GM18519 (cell line): Measurements from ENCODE around the gene TEX26.

Experiments used
- ATAC-seq: cut with Tn5 transposase; IDR thresholded peaks from one replicate; pipeline ENCODE4 v1.9.1; 2021; ENCODE audit warnings: mild to moderate bottlenecking, moderate library complexity; ENCODE audit not compliant: unreplicated experiment, low FRiP score

The TEX26 gene

DNA sequence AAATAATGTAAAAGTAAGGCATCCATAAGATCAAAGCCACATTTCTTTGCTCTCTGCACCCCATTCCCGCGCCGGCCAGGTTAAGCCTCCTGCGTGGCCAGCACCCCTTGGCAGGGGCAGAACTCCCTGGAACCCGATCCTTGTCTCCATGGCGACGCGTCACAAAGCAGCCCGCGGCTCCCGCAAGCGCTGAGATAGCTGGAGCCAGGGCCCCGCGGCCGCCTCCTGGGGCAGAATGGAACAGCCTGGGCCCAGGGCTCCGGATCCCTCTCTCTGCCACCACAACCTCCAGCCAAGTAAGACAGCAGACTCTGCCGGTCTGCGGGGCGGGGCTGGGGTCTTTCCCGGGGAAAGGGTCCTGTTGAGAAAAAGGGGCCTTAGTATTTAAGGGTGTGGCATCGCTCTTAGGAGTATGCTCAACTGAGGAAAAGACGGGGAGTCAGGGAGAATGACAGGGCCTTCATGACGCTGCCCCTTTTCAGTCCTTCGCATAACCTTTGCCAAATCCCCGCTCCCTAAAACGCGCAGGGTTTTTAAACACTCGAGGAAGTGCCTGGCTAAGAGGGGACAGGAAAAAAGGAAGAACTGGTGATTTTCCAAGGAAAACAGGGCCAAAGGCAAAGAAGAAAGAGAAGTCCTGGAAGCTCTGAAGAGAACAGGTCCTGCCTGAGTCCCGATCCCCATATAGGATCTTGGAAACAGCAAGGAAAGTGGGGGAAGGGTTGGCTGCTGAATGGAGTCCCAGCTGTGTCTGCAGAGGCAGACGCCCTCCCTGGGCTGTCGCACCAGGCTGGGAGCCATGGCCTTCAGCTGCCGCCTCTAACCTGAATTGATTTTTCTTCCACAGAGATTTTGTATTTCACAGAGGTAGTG, at the start of gene TEX26:
TEX26 (plus strand) TSS at position 176 of the 873 bp plus-strand sequence; CDS start at position 236, 60 bp downstream.
- ATAC-seq, result no peak

DNA sequence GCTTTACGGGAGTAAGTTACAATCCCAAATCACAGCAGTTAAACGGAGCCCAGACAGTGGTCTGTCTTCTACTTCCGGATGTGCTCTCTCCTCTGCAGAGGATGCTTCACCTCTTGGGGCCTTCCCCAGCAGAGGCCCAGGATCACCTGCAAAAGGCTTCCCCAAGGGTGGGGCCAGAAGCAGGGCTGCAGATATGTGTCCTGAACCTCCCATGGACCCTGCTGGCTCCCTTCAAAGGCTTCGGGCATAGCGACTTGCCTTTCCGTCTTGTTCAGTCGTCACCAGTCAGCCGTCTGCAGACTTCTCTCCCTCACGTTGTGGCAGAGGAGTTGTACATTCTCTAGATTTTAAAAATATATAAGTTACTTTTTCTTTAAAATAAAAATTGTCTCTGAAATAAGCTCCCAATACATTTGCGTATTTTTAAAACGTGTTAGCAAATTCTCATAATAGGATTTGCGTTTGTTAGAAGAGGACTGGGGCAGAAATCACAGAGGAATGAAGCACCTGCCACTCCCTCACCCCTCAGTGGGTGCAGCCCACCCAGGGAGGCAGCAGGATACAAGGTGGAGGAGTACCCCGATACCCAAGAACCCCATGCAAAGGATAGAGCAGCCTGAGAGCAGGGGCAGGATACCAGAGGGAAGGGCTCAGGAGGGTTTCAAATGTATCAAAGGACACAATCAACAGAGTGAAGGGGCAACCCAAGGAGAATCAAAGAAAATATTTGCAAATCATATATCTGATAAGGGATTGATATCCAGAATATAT, 49.3 kb upstream of the TEX26 start:
- no peak for ATAC-seq

GRCh38 chr13:30884543-30884942, 47.9 kb upstream of the TEX26 start:
- no peak for ATAC-seq

DNA sequence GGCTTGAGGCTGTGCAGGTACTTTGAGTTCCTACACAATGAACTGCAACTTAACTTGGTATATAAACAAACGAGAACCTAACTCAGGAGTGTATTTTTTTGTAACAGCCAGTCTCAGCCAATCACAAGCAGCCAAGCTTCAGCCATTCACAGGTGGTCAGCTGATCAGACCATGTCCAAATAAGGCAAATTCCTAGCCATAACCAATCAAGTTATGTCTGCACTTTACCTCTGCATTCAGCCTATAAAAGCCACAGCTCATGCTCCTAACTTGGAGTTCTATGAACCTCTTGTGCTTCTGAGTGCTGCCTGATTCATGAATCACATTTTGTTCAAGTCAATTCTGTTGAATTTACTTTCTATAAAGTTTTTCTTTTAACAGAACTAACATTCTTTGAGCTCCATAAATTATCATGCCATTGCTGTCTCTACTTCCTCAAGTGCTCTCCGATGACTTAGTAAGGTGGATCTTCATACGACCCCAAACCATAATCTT, 43.2 kb upstream of the TEX26 start:
- no peak for ATAC-seq

- ATAC-seq, result no peak
These were observed 39.5 kb upstream of the TEX26 start for GRCh38 chr13:30892966-30893365.

DNA sequence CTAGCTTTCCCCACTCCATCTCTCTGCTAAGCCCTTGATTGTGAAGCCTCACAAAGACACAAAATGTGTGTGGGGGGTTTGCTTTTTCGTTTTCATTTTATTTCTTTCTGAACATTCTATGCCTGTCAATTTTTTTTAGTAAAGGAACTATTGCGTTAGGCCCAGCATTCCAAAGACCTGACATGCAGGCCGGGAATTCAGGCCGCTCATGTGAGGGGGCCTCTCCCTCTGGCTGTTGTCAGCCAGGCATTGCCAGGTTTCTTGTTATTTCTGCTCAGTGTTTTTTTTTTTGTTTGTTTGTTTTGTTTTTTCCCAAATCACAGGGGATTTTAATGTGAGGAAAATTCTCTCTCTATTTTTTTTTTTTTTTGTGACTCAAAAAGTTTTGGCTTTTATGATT, 36.7 kb upstream of the TEX26 start:
- ATAC-seq, result no peak

GRCh38 chr13:30898070-30898469, 34.4 kb upstream of the TEX26 start:
- ATAC-seq, result no peak

DNA sequence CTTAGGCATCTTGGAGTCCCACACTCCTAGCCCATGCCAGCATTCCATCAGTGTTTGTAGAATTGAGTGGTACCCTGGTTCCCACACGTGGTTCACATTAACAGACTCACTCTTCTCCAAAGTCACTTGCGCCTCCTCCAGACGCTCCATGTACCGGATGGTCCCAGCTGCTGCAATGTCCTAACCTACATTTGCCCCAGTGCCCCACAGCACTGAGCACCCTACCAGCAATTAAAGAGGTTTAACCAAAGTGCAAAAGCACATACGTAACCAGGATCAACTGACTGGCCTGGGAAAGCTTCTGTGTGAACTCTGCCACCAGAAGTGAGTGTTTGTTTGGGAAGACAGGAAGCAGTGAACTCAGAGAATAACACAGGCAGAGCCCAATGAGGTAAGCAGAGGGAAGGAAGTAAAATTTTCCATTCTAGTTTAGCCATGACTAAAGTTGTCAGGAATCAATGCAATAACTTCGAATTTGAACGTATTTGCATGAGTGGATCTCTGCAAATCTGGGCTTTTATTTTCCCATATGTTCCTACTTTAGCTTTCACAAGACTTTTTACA, 33.7 kb upstream of the TEX26 start:
- ATAC-seq, result no peak

GRCh38 chr13:30900436-30900835, 32.0 kb upstream of the TEX26 start:
- ATAC-seq, result no peak

DNA sequence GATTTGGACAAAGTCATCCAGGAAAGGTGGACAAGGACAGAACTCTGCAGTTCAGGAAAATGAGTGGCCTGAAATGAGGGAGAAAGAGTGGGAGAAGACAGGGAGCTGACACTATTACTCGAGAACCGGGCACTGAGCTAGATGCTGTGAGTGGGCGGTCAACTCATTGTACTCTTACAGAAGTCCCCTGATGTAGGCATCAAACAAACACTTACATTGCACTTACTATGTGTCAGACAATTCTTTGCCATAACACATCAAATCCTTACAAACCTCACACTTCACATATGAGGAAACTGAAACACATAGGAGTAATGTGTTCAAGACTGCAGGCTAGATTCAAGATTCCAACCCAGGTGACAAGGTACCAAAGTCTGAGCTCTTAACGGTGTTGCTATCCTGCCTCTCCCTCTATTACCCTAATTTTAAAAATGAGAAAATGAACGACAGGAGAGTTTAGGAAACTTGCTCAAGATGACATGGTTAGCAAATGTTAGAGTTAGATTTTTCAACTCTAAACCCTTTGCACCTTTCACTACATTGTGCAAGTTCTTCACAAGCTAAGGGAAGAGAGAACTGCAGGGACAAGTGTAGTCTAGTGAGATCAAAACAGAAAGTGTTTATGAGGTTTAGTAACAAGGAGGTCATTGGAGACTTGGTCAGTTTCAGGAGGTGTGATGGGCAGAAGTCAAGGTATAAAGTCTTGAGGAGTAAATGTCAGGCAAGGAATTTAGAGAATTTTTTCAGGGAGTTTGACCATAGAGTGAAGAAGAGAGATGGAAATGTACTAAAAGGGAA, 31.3 kb upstream of the TEX26 start:
- no peak for ATAC-seq

- no peak for ATAC-seq
These were observed 28.4 kb upstream of the TEX26 start for GRCh38 chr13:30904043-30904442.

DNA sequence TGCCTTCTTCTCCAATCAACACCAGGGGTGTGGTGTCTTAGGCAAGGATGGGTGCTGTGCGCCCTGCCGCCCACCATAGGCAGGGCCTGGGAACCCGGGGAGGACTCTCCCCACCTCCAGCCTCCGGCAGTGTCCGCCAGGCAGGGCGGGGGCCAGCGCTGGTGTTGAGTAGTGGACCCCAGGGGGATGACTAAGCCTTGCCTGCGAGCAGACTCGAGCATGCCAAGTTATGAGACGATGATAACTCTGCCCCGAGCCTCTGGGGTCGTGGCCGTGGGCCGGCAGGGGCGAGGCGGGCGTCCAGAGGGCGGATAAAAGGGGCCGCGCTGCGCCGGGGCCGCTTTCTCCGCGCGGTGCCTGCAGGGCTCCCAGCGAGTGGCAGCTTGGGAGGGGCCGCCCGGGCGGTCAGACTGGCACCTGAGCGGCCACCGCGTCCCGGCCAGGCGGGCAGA, 26.5 kb upstream of the TEX26 start, which contains the start of gene MEDAG:
MEDAG (plus strand) TSS at position 340 of the 452 bp plus-strand sequence. CDS start 245 bp downstream, outside the sequence.
- ATAC-seq, result no peak

DNA sequence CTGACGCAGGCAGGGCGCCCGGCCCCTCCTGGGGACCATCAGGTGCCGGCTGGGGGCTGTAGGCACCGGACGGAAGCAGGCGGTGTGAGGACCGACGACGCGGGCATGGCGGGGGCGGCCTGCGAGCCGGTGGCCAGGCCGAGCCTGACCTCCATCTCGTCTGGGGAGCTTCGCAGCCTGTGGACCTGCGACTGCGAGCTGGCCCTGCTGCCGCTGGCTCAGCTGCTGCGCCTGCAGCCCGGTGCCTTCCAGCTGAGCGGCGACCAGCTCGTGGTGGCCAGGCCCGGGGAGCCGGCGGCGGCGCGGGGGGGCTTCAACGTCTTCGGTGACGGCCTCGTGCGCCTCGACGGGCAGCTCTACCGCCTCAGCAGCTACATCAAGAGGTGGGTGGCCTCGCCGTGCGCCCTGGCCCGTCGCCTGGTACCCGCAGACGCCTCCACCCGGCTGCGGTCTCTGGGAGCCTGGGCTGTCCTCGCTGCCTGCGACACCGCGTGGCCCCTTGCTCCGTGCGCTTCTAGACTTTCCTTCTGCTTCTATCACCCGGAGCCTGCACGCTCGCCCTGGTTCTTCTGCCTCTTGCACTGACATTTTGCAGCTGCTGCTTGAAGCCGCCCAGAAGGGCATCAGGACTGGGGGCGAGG, 25.9 kb upstream of the TEX26 start:
- ATAC-seq, result no peak

- ATAC-seq, result no peak
These were observed 25.2 kb upstream of the TEX26 start for GRCh38 chr13:30907121-30907861.

- no peak for ATAC-seq
These were observed 24.0 kb upstream of the TEX26 start for GRCh38 chr13:30908416-30908980.

DNA sequence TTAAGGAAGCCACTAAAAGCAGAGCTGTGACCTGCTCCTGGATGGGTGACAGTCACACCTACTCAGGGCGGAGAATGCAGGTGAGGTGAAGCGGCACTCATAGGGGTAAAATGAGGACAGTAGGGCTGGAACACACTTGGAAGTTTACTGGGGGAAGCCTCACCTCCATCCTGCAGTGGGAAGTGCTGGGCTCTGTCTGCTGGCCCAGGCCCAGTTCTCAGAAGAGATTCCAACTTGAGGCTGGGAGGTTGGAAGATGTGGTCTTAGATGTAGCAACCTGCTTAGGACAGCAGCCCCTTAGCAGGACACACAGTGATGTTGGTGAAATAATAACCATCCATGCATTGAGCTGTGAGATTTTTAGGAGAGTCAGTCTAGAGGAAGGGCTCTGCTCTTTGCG, 21.8 kb upstream of the TEX26 start:
- no peak for ATAC-seq

- no peak for ATAC-seq
These were observed 16.5 kb upstream of the TEX26 start for GRCh38 chr13:30915691-30916541.

DNA sequence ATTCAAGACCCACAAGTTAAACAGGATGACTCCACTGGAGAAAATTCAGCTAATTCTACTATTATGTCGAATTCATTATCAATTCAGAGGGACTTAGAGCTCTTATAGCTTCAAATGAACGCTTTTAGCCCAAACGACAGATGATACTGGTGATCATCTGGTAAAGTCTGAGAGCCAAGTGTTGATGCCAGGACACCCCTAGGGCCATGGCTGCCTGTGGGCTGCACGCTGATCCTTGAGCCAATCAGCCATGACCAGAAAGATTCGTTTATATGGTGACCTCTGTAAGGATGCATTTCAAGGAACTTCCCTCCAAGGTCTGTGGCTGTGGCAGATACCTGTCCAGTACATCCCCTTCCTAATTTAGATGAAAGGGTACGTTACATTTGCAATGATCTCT, 15.5 kb upstream of the TEX26 start:
- ATAC-seq, result no peak
